Measurements from ENCODE around the gene SLC7A7. TPM values are rescaled to one million over a fixed set of nuclear protein-coding genes. Genes with fewer than 3 reads are reported as not detected.

SLC7A7 gene
- total and polyA plus RNA-seq, 9 of the 15 experiments (the other 6 are each of a cell fraction or from before 2014, with no cell fraction given), result 0.07 to 0.68 (median 0.41) TPM

DNA sequence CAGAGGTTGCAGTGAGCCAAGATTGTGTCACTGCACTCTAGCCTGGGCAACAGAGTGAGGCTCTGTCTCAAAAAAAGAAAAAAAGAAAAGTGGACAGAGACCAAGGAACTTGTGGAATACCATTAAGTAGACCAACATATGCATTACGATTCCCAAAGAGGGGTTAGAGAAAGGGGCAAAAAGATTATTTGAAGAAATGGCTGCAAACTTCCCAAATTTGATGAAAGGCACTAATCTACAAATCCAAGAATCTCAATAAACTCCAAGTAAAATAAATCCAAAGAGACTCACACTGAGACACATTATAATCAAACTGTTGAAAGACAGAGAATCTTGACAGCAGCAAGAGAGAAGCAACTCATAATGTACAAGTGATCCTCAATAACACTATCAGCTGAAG is 53.5 kb downstream of the SLC7A7 start:
- intact Hi-C loops (cut with micrococcal nuclease), result loop anchor here (10.0 kb wide), 1 partner anchor 47 kb away; no protein-coding TSS in a partner anchor
- POLR2A ChIA-PET, result interaction anchor here (0.7 to 2.3 kb wide), 4 partner anchors 9 to 564 kb away, joined by 3 to 11 read pairs (median 6); no protein-coding TSS in a partner anchor
- Histone ChIP-seq H3K4me2 (ENCODE audit: insufficient read depth, low read length) (no peak overlapping the region), H3K27ac (ENCODE audit: extremely low read depth, low read depth, low read length) (no peak overlapping the region), H3K9me3 (replicated peaks; ENCODE audit: control insufficient read depth, insufficient read depth, low read depth, low read length) (peaks cover 5% of the 10 kb centered on the region; the same call in 1 of the 2 replicates), H2AFZ (ENCODE audit: low read depth, low read length) (no peak overlapping the region), H3K27me3 (ENCODE audit: control insufficient read depth in 2 of 2, insufficient read depth in 2 of 2, low read length in 2 of 2) (no peaks in the 10 kb centered on the region), H3K4me1 (replicated peaks in 1 of 2; ENCODE audit: control insufficient read depth in 2 of 2, insufficient read depth in 2 of 2, low read length in 2 of 2) (peaks cover 4 to 5% of the 10 kb centered on the region in 2 experiments; a peak in 4 of 5 replicates), H3K9me1 (ENCODE audit: control insufficient read depth, insufficient read depth, low read length) (no peaks in the 10 kb centered on the region), H3K36me3 (ENCODE audit: control insufficient read depth, insufficient read depth, low read length) (no peaks in the 10 kb centered on the region; the same call in 2 of the 3 replicates), H3K9ac (ENCODE audit: insufficient read depth in 1 of 2, low read depth in 2 of 2, low read length in 2 of 2) (no peak overlapping the region), H4K20me1 (replicated peaks; ENCODE audit: control insufficient read depth, insufficient read depth, low read length) (no peaks in the 10 kb centered on the region), H3K79me2 (ENCODE audit: control insufficient read depth, insufficient read depth, low read length) (peaks cover 9% of the 10 kb centered on the region), H3K4me3 (no peak overlapping the region)
- WGBS (ENCODE audit: insufficient coverage, low coverage, missing lambda C conversion rate), result 15% methylated on average over 1 of the region's 1 CpG
- BruUV-seq (replicated peaks), result no TSS peak
- no peak for DNase-seq (ENCODE audit: extremely low read depth in 1 of 4, low spot score in 3 of 4)
- CTCF ChIA-PET (ENCODE audit: low intra/inter-chr PET ratio), result no interaction called here
- TF ChIP-seq KLF16 (IDR thresholded peaks at IDR 0.05), result no peak
- TF ChIP-seq, protein P1, sequence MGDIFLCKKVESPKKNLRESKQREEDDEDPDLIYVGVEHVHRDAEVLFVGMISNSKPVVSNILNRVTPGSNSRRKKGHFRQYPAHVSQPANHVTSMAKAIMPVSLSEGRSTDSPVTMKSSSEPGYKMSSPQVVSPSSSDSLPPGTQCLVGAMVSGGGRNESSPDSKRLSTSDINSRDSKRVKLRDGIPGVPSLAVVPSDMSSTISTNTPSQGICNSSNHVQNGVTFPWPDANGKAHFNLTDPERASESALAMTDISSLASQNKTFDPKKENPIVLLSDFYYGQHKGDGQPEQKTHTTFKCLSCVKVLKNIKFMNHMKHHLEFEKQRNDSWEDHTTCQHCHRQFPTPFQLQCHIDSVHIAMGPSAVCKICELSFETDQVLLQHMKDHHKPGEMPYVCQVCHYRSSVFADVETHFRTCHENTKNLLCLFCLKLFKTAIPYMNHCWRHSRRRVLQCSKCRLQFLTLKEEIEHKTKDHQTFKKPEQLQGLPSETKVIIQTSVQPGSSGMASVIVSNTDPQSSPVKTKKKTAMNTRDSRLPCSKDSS (IDR thresholded peaks at IDR 0.05; ENCODE audit: low read depth, partially characterized antibody), result peak; percentile 50
- no peak for TF ChIP-seq HDAC6 (IDR thresholded peaks at IDR 0.05; ENCODE audit: low read depth, low read length)
- TF ChIP-seq ZNF561 (CRISPR knock-in tag; conservative IDR thresholded peaks at IDR 0.05), result no peak
- no peak for TF ChIP-seq ZNF586 (CRISPR knock-in tag; conservative IDR thresholded peaks at IDR 0.05)
- TF ChIP-seq ZEB2 (IDR thresholded peaks at IDR 0.05), result no peak
- TF ChIP-seq, protein P2, sequence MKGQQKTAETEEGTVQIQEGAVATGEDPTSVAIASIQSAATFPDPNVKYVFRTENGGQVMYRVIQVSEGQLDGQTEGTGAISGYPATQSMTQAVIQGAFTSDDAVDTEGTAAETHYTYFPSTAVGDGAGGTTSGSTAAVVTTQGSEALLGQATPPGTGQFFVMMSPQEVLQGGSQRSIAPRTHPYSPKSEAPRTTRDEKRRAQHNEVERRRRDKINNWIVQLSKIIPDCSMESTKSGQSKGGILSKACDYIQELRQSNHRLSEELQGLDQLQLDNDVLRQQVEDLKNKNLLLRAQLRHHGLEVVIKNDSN (CRISPR knock-in tag; IDR thresholded peaks at IDR 0.05), result no peak
- TF ChIP-seq, protein P3, sequence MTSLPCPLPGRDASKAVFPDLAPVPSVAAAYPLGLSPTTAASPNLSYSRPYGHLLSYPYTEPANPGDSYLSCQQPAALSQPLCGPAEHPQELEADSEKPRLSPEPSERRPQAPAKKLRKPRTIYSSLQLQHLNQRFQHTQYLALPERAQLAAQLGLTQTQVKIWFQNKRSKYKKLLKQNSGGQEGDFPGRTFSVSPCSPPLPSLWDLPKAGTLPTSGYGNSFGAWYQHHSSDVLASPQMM (CRISPR knock-in tag; IDR thresholded peaks at IDR 0.05), result no peak
- no peak for TF ChIP-seq SMARCA5 (IDR thresholded peaks at IDR 0.05)
- TF ChIP-seq CBX3 (IDR thresholded peaks at IDR 0.05; ENCODE audit: borderline replicate concordance in 1 of 2, low read length in 2 of 2), result 0 out of 3 replicates have a peak, but pooled peaks of 1 of the 2 experiments have one; percentile 48
- TF ChIP-seq ZNF175 (CRISPR knock-in tag; IDR thresholded peaks at IDR 0.05; ENCODE audit: low read depth), result no peak
- TF ChIP-seq TRIM28 (IDR thresholded peaks at IDR 0.05), result peak; percentile 72
- FAIRE-seq, result no peak
- in situ Hi-C loops (cut with MboI), result no loop called here
- no peak for ATAC-seq
